Measurements from ENCODE around the gene PIBF1.
"Not testable (repeated sequence)": the region's sequence is repeated elsewhere in the genome, so short reads cannot be mapped to it uniquely, and the experiment has no call there.

PIBF1 gene

DNA sequence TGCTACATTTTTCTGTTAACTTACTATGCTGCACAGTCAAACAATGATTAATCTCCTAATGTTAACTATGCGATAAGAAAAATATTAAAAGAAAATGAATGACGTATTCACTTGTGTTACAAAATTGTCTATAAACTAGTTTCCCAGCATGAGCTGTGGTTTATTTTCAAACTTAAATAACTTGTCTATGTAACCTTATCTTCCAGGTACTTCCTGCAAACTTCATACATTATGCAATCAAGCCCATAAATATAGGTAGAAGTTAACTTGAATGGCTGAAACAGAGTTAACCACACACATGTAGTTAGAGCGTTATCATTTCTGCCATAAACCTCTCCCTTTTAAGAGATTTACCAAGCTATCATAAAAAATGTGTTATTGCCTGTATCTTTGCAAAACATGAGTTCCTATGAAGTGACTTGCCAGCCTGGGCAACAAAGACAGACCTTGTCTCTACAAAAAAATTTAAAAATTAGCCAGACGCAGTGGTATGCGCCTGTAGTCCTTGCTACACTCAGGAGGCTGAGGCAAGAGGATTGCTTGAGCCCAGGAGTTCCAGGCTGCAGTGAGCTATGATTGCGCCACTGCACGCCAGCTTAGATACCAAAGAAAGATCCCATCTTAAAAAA, 259.1 kb downstream of the PIBF1 start:
- no peak overlapping the region for H2AFZ ChIP-seq (ENCODE audit: low read length, unreplicated experiment)
- no peak overlapping the region for H3K4me3 ChIP-seq (ENCODE audit: low read depth, low read length)
- no peak overlapping the region for H3K27ac ChIP-seq (ENCODE audit: low read depth, low read length)
- H3K4me1 ChIP-seq (ENCODE audit: control insufficient read depth, insufficient read depth, low read length, unreplicated experiment), result no peaks in the 10 kb centered on the region
- H3K79me2 ChIP-seq (ENCODE audit: control insufficient read depth, insufficient read depth, low read length, unreplicated experiment), result no peaks in the 10 kb centered on the region
- no peaks in the 10 kb centered on the region for H3K36me3 ChIP-seq (ENCODE audit: insufficient read depth, low read length)
- H3K27me3 ChIP-seq (ENCODE audit: insufficient read depth, low read length), result no peaks in the 10 kb centered on the region

DNA sequence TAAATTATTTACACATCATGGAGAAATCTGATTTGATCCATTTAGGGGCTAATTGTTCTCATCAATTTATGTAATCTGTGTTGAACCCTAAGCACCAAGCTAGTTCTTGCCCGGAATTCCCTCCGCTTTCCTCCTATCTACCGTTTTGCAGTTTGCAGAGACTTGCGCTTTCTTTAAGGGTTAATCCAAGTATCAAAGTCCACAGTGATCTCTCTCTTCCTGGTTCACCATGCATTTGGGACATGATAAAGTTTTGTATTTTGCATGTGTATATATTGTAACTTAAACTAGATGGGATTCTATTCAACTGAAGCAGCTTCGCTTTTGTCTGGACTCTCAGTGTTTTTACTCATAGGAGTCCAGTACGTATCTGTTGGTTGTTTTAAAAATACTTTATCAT, 263.1 kb downstream of the PIBF1 start:
- no peaks in the 10 kb centered on the region for H3K27me3 ChIP-seq (ENCODE audit: insufficient read depth, low read length)
- no peaks in the 10 kb centered on the region for H3K4me1 ChIP-seq (ENCODE audit: control insufficient read depth, insufficient read depth, low read length, unreplicated experiment)
- H2AFZ ChIP-seq (ENCODE audit: low read length, unreplicated experiment), result no peak overlapping the region
- H3K79me2 ChIP-seq (ENCODE audit: control insufficient read depth, insufficient read depth, low read length, unreplicated experiment), result no peaks in the 10 kb centered on the region
- no peak overlapping the region for H3K27ac ChIP-seq (ENCODE audit: low read depth, low read length)
- H3K4me3 ChIP-seq (ENCODE audit: low read depth, low read length), result no peak overlapping the region
- no peaks in the 10 kb centered on the region for H3K36me3 ChIP-seq (ENCODE audit: insufficient read depth, low read length)

DNA sequence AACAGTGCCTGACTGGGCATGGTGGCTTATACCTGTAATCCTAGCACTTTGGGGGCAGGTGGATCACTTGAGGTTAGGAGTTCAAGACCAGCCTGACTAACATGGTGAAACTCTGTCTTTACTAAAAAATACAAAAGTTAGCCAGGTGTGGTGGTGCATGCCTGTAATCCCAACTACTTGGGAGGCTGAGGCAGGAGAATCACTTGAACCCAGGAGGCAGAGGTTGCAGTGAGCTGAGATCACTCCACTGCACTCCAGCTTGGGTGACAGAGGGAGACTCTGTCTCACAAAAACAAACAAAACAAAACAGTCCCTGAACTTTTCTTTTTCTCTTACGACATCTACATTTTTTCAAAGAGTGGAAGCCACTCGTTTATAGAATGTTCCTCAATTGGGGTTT, 266.7 kb downstream of the PIBF1 start:
- H3K27ac ChIP-seq (ENCODE audit: low read depth, low read length); H3K79me2 ChIP-seq (ENCODE audit: control insufficient read depth, insufficient read depth, low read length, unreplicated experiment); H3K36me3 ChIP-seq (ENCODE audit: insufficient read depth, low read length); H2AFZ ChIP-seq (ENCODE audit: low read length, unreplicated experiment); H3K27me3 ChIP-seq (ENCODE audit: insufficient read depth, low read length); H3K4me1 ChIP-seq (ENCODE audit: control insufficient read depth, insufficient read depth, low read length, unreplicated experiment); H3K4me3 ChIP-seq (ENCODE audit: low read depth, low read length): not testable (repeated sequence)

DNA sequence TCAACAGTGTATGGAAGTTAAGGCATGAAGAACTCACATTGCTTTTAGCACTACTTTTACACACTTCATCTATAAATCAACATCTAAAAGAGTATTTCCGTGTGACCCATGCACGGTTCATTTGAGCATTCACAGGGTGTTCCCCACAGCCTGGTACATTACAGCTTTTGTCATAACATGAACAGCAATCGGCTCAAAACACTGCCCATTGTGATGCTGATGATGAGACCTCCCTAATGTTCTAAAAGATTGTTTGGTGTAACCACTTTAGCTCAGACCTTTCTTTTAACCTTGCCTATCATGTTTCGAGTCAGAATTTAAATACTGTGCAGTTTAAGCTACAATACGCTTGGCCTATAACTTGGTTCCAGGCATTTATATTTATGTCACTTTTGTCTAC, 272.8 kb downstream of the PIBF1 start:
- no peak overlapping the region for H3K27ac ChIP-seq (ENCODE audit: low read depth, low read length)
- H3K79me2 ChIP-seq (ENCODE audit: control insufficient read depth, insufficient read depth, low read length, unreplicated experiment), result no peaks in the 10 kb centered on the region
- H3K36me3 ChIP-seq (ENCODE audit: insufficient read depth, low read length), result no peaks in the 10 kb centered on the region
- no peak overlapping the region for H3K4me3 ChIP-seq (ENCODE audit: low read depth, low read length)
- H3K27me3 ChIP-seq (ENCODE audit: insufficient read depth, low read length), result no peaks in the 10 kb centered on the region
- H3K4me1 ChIP-seq (ENCODE audit: control insufficient read depth, insufficient read depth, low read length, unreplicated experiment), result peaks cover 28% of the 10 kb centered on the region
- H2AFZ ChIP-seq (ENCODE audit: low read length, unreplicated experiment), result no peak overlapping the region

DNA sequence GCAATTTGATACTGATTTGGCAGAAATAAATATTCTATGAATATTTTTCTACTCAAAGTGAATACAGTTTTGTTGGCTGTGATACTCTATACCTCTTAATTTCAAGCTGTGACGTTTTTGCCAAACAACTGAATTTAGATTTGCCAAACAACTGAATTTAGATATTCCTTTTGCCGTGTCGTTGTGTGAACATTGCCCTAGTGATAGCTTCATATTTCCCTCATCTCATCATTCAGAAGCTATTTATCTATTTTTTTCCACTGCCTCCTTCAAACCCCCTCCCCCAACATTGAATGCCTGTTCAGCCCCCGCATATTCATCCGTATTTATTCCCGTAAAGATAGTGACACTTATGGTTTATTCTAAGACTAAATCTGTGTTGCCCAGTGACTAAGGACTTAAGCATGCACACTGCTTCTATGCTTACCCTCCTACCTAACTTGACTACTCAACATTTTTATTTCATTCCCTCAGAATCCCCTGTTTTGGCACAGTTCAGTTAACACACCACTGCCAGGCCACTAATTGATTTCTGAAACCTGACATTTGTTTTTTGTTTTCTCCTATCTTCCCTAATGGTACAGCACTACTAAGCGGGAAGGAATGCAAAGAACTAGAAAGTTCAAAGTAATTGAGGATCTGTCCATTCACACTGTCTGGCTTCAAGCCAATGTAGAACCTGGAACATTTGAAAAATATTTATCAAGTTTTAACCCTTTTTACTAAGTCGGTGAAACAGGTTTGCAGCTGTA, 274.1 kb downstream of the PIBF1 start:
- peaks cover 29% of the 10 kb centered on the region for H3K4me1 ChIP-seq (ENCODE audit: control insufficient read depth, insufficient read depth, low read length, unreplicated experiment)
- no peak overlapping the region for H3K4me3 ChIP-seq (ENCODE audit: low read depth, low read length)
- no peaks in the 10 kb centered on the region for H3K36me3 ChIP-seq (ENCODE audit: insufficient read depth, low read length)
- H2AFZ ChIP-seq (ENCODE audit: low read length, unreplicated experiment), result no peak overlapping the region
- peak overlapping the region; percentile 9 for H3K27ac ChIP-seq (ENCODE audit: low read depth, low read length)
- H3K79me2 ChIP-seq (ENCODE audit: control insufficient read depth, insufficient read depth, low read length, unreplicated experiment), result peaks cover 9% of the 10 kb centered on the region
- H3K27me3 ChIP-seq (ENCODE audit: insufficient read depth, low read length), result no peaks in the 10 kb centered on the region

DNA sequence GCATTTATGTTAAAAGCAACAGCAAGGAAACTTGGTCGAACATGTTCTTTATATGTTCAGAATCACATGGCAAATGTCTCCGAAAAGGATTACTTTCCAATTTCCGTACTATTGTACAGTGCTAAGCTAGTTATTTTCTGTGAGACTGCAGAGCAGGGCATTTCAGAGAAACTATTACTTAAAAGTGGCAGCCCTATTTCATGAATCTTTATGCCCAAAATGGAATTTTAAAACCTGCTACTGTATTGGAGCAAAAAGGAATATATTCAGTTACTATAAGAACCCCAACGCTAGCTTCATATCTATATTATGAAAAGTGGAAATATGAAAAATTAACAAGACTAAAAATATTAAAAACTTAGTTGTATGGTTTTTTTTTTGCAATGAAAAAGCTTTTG, 274.6 kb downstream of the PIBF1 start:
- peaks cover 13% of the 10 kb centered on the region for H3K79me2 ChIP-seq (ENCODE audit: control insufficient read depth, insufficient read depth, low read length, unreplicated experiment)
- no peak overlapping the region for H2AFZ ChIP-seq (ENCODE audit: low read length, unreplicated experiment)
- H3K4me1 ChIP-seq (ENCODE audit: control insufficient read depth, insufficient read depth, low read length, unreplicated experiment), result peaks cover 35% of the 10 kb centered on the region
- H3K27me3 ChIP-seq (ENCODE audit: insufficient read depth, low read length), result no peaks in the 10 kb centered on the region
- H3K27ac ChIP-seq (ENCODE audit: low read depth, low read length), result 0 out of 2 replicates have a peak overlapping the region, but pooled peaks have one; percentile 4
- no peak overlapping the region for H3K4me3 ChIP-seq (ENCODE audit: low read depth, low read length)
- no peaks in the 10 kb centered on the region for H3K36me3 ChIP-seq (ENCODE audit: insufficient read depth, low read length)

DNA sequence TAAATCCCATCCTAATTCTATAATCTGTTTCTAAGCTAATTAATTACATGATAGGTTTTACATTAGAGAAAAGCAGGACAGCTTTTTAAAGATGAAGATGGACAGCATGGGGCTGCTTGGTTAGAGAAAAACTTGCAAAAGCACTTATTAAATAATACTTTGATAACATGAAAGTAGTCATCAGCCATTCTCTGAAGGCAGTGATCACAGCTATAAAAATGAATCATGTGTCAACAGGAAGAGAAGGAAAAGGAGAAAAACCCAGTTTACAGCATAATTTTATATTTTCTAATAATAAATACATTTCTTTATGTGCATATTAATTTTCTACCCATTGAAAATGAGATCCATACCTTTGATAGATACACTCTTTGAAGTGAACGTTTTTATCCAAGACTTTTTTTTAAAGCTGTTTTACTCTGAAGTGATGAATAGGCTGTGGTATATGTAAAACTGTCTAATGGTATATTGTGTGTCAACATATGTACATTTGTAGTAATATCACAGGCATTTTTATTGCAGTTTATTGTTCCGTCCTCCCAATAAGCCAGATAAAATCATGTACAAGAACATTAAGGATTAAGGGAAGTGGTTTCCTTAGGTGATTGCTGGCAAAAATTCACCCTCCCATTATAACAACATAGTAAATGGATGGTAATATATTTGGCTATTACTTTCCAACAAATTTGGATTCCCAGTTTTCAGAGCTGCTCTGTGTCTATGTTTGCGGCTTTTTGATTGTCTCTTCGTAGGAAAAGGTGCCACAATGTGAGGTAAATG, 275.5 kb downstream of the PIBF1 start:
- no peak overlapping the region for H2AFZ ChIP-seq (ENCODE audit: low read length, unreplicated experiment)
- H3K79me2 ChIP-seq (ENCODE audit: control insufficient read depth, insufficient read depth, low read length, unreplicated experiment), result peaks cover 20% of the 10 kb centered on the region
- H3K4me1 ChIP-seq (ENCODE audit: control insufficient read depth, insufficient read depth, low read length, unreplicated experiment), result peaks cover 35% of the 10 kb centered on the region
- peaks cover 3% of the 10 kb centered on the region; the same call in 1 of the 2 replicates for H3K36me3 ChIP-seq (ENCODE audit: insufficient read depth, low read length)
- no peak overlapping the region for H3K27ac ChIP-seq (ENCODE audit: low read depth, low read length)
- H3K27me3 ChIP-seq (ENCODE audit: insufficient read depth, low read length), result no peaks in the 10 kb centered on the region
- peak overlapping the region; percentile 78 for H3K4me3 ChIP-seq (ENCODE audit: low read depth, low read length)

DNA sequence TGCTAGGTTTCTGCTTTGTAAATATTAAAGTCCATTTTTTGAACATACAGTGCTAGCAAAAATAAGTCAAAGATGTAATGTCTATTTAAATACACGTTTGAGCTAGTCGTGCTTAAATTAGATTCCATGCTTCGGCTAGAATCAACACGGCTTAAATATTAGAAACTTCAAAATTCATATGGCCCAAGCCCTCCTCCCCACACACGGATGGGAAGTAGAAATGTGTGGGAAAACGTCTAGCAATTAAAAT, 276.1 kb downstream of the PIBF1 start:
- peak overlapping the region; percentile 78 for H3K4me3 ChIP-seq (ENCODE audit: low read depth, low read length)

DNA sequence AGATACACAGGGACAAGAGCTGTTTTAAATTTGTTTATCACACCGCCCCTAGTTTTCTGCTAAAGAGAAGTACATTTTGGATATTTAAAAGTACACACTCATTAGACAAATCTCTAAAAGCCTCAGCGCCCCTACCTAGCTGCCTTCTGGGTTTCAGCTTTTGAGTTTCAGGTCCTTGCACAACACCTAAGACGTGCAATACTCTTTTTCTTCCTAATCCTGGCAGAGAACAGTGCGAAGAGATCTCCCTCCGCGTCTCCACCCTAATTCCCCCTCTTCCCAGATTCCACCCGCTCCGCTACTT, 276.5 kb downstream of the PIBF1 start:
- Histone ChIP-seq H2AFZ (ENCODE audit: low read length, unreplicated experiment) (peak overlapping the region; percentile 85), H3K27me3 (ENCODE audit: insufficient read depth, low read length) (no peaks in the 10 kb centered on the region), H3K4me3 (ENCODE audit: low read depth, low read length) (peak overlapping the region; percentile 78), H3K36me3 (ENCODE audit: insufficient read depth, low read length) (peaks cover 4% of the 10 kb centered on the region; the same call in 1 of the 2 replicates), H3K4me1 (ENCODE audit: control insufficient read depth, insufficient read depth, low read length, unreplicated experiment) (peaks cover 35% of the 10 kb centered on the region), H3K79me2 (ENCODE audit: control insufficient read depth, insufficient read depth, low read length, unreplicated experiment) (peaks cover 20% of the 10 kb centered on the region), H3K27ac (ENCODE audit: low read depth, low read length) (peak overlapping the region; percentile 19)

More for the DNA sequence above, 276.1 kb downstream of the PIBF1 start:
- Histone ChIP-seq H3K27me3 (ENCODE audit: insufficient read depth, low read length) (no peaks in the 10 kb centered on the region), H3K79me2 (ENCODE audit: control insufficient read depth, insufficient read depth, low read length, unreplicated experiment) (peaks cover 20% of the 10 kb centered on the region), H3K36me3 (ENCODE audit: insufficient read depth, low read length) (peaks cover 4% of the 10 kb centered on the region; the same call in 1 of the 2 replicates), H3K27ac (ENCODE audit: low read depth, low read length) (peak overlapping the region; percentile 19), H3K4me1 (ENCODE audit: control insufficient read depth, insufficient read depth, low read length, unreplicated experiment) (peaks cover 35% of the 10 kb centered on the region), H2AFZ (ENCODE audit: low read length, unreplicated experiment) (no peak overlapping the region)

DNA sequence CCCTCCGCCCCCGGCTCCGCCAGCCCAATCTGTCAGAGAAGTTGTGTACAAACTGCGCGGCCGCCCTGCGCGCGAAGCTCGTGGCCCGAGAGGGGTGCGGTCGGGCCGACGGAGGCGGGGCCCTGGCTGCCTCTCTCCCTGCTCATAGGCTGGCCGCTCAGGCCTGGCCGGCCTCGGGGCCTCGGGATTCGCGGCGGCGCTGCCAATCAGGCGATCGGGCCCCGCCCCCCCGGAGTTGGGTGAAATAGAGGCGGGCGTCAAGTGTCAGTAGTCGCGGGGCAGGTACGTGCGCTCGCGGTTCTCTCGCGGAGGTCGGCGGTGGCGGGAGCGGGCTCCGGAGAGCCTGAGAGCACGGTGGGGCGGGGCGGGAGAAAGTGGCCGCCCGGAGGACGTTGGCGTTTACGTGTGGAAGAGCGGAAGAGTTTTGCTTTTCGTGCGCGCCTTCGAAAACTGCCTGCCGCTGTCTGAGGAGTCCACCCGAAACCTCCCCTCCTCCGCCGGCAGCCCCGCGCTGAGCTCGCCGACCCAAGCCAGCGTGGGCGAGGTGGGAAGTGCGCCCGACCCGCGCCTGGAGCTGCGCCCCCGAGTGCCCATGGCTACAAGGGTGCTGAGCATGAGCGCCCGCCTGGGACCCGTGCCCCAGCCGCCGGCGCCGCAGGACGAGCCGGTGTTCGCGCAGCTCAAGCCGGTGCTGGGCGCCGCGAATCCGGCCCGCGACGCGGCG, 277.0 kb downstream of the PIBF1 start, which contains the start of gene KLF5:
Gene KLF5, plus strand, starts transcription at position 270 of the 724 bp plus-strand sequence. Its CDS starts 323 bp downstream, at position 593.
- H2AFZ ChIP-seq (ENCODE audit: low read length, unreplicated experiment), result peak within 1 kb of the TSS; percentile 85
- peaks cover 20% of the 10 kb centered on the region for H3K79me2 ChIP-seq (ENCODE audit: control insufficient read depth, insufficient read depth, low read length, unreplicated experiment)
- H3K27me3 ChIP-seq (ENCODE audit: insufficient read depth, low read length), result no peaks in the 10 kb centered on the region
- H3K27ac ChIP-seq (ENCODE audit: low read depth, low read length), result peak within 1 kb of the TSS; percentile 59
- peak within 1 kb of the TSS; percentile 78 for H3K4me3 ChIP-seq (ENCODE audit: low read depth, low read length)
- H3K4me1 ChIP-seq (ENCODE audit: control insufficient read depth, insufficient read depth, low read length, unreplicated experiment), result peaks cover 35% of the 10 kb centered on the region
- peaks cover 4% of the 10 kb centered on the region; the same call in 1 of the 2 replicates for H3K36me3 ChIP-seq (ENCODE audit: insufficient read depth, low read length)

Data from ACC112 (cell line).